ENCODE measurements around the gene NR0B1.

The NR0B1 gene, protein sequence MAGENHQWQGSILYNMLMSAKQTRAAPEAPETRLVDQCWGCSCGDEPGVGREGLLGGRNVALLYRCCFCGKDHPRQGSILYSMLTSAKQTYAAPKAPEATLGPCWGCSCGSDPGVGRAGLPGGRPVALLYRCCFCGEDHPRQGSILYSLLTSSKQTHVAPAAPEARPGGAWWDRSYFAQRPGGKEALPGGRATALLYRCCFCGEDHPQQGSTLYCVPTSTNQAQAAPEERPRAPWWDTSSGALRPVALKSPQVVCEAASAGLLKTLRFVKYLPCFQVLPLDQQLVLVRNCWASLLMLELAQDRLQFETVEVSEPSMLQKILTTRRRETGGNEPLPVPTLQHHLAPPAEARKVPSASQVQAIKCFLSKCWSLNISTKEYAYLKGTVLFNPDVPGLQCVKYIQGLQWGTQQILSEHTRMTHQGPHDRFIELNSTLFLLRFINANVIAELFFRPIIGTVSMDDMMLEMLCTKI

GRCh38 chrX:30309139-30309571, at the start of gene NR0B1:
TSS of gene NR0B1 (minus strand) at chrX:30309390. CDS start at chrX:30309363, 27 bp downstream.
- Histone ChIP-seq H3K4me3 (ENCODE audit: low read depth, low read length) (peak within 1 kb of the TSS; percentile 78), H2AFZ (ENCODE audit: low read length, unreplicated experiment) (peak within 1 kb of the TSS; percentile 81), H3K4me1 (ENCODE audit: control insufficient read depth, insufficient read depth, low read length, unreplicated experiment) (no peaks in the 10 kb centered on the region), H3K36me3 (ENCODE audit: insufficient read depth, low read length) (no peaks in the 10 kb centered on the region), H3K79me2 (ENCODE audit: control insufficient read depth, insufficient read depth, low read length, unreplicated experiment) (no peaks in the 10 kb centered on the region), H3K27me3 (ENCODE audit: insufficient read depth, low read length) (peaks cover 34% of the 10 kb centered on the region), H3K27ac (ENCODE audit: low read depth, low read length) (no peak within 1 kb of the TSS)

DNA sequence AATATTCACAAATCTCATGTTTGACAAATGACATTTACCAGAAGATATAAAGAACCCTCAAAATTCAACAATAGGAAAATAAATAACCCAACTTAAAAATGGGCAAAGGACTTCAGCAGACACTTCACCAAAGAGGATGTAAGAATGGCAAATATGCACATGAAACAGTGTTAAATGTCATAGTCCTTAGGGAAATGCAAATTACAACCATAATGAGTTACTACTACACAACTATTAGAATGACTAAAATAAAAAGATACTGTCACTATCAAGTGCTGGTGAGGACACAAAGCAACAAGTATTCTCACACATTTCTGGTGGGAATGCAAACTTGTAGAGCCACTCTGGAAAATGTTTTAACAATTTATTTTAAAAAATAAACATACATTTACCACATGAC, 40.8 kb upstream of the NR0B1 start:
- Histone ChIP-seq H3K4me1 (ENCODE audit: control insufficient read depth, insufficient read depth, low read length, unreplicated experiment) (no peaks in the 10 kb centered on the region), H3K4me3 (ENCODE audit: low read depth, low read length) (no peak overlapping the region), H3K27me3 (ENCODE audit: insufficient read depth, low read length) (no peaks in the 10 kb centered on the region), H3K79me2 (ENCODE audit: control insufficient read depth, insufficient read depth, low read length, unreplicated experiment) (no peaks in the 10 kb centered on the region), H2AFZ (ENCODE audit: low read length, unreplicated experiment) (no peak overlapping the region), H3K27ac (ENCODE audit: low read depth, low read length) (no peak overlapping the region), H3K36me3 (ENCODE audit: insufficient read depth, low read length) (no peaks in the 10 kb centered on the region)

DNA sequence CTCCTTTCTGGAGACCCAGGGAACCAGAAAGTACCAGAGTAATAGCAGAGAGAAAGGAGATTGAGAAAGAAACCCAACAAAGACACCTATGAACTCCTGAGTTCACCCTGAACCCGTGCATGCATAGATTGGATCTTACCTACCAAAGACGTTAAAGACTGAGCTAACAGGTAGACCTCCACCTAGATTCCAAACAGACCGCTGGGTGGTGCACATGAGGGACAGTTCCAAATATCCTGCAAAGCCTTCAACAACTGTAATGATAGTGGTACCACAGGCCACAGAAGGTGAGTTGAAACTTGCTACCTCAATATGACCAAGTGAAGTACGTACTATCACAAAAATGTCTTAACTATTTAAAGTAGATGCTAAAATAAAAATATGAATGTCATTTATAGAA, 34.0 kb upstream of the NR0B1 start:
- H3K79me2 ChIP-seq (ENCODE audit: control insufficient read depth, insufficient read depth, low read length, unreplicated experiment) = no peaks in the 10 kb centered on the region
- no peaks in the 10 kb centered on the region for H3K4me1 ChIP-seq (ENCODE audit: control insufficient read depth, insufficient read depth, low read length, unreplicated experiment)
- H3K36me3 ChIP-seq (ENCODE audit: insufficient read depth, low read length) = no peaks in the 10 kb centered on the region
- H3K27me3 ChIP-seq (ENCODE audit: insufficient read depth, low read length) = 0 out of 2 replicates have a peak, but pooled peaks cover 18% of the 10 kb centered on the region
- H2AFZ ChIP-seq (ENCODE audit: low read length, unreplicated experiment) = no peak overlapping the region
- no peak overlapping the region for H3K4me3 ChIP-seq (ENCODE audit: low read depth, low read length)
- H3K27ac ChIP-seq (ENCODE audit: low read depth, low read length) = no peak overlapping the region

- Histone ChIP-seq H2AFZ (ENCODE audit: low read length, unreplicated experiment) (no peak overlapping the region), H3K36me3 (ENCODE audit: insufficient read depth, low read length) (no peaks in the 10 kb centered on the region), H3K4me1 (ENCODE audit: control insufficient read depth, insufficient read depth, low read length, unreplicated experiment) (no peaks in the 10 kb centered on the region), H3K27ac (ENCODE audit: low read depth, low read length) (no peak overlapping the region), H3K79me2 (ENCODE audit: control insufficient read depth, insufficient read depth, low read length, unreplicated experiment) (no peaks in the 10 kb centered on the region), H3K4me3 (ENCODE audit: low read depth, low read length) (no peak overlapping the region), H3K27me3 (ENCODE audit: insufficient read depth, low read length) (peaks cover 21% of the 10 kb centered on the region; the same call in 1 of the 2 replicates)
These were observed 31.6 kb upstream of the NR0B1 start for GRCh38 chrX:30340753-30341152.

- no peaks in the 10 kb centered on the region for H3K36me3 ChIP-seq (ENCODE audit: insufficient read depth, low read length)
- H3K4me1 ChIP-seq (ENCODE audit: control insufficient read depth, insufficient read depth, low read length, unreplicated experiment) = no peaks in the 10 kb centered on the region
- H2AFZ ChIP-seq (ENCODE audit: low read length, unreplicated experiment) = no peak overlapping the region
- H3K79me2 ChIP-seq (ENCODE audit: control insufficient read depth, insufficient read depth, low read length, unreplicated experiment) = no peaks in the 10 kb centered on the region
- no peak overlapping the region for H3K4me3 ChIP-seq (ENCODE audit: low read depth, low read length)
- no peak overlapping the region for H3K27ac ChIP-seq (ENCODE audit: low read depth, low read length)
- H3K27me3 ChIP-seq (ENCODE audit: insufficient read depth, low read length) = 0 out of 2 replicates have a peak, but pooled peaks cover 7% of the 10 kb centered on the region
These were observed 18.6 kb upstream of the NR0B1 start for GRCh38 chrX:30327762-30328161.

GRCh38 chrX:30317308-30317707, 8.1 kb upstream of the NR0B1 start:
- Histone ChIP-seq H3K27ac (ENCODE audit: low read depth, low read length) (no peak overlapping the region), H3K27me3 (ENCODE audit: insufficient read depth, low read length) (no peaks in the 10 kb centered on the region), H3K36me3 (ENCODE audit: insufficient read depth, low read length) (no peaks in the 10 kb centered on the region)

GRCh38 chrX:30313322-30313721, 4.1 kb upstream of the NR0B1 start:
- no peak overlapping the region for H3K27ac ChIP-seq (ENCODE audit: low read depth, low read length)
- no peak overlapping the region for H3K4me3 ChIP-seq (ENCODE audit: low read depth, low read length)
- peaks cover 17% of the 10 kb centered on the region; the same call in 1 of the 2 replicates for H3K27me3 ChIP-seq (ENCODE audit: insufficient read depth, low read length)

More at GRCh38 chrX:30317308-30317707, 8.1 kb upstream of the NR0B1 start:
- Histone ChIP-seq H3K4me1 (ENCODE audit: control insufficient read depth, insufficient read depth, low read length, unreplicated experiment) (no peaks in the 10 kb centered on the region), H3K4me3 (ENCODE audit: low read depth, low read length) (no peak overlapping the region), H2AFZ (ENCODE audit: low read length, unreplicated experiment) (no peak overlapping the region), H3K79me2 (ENCODE audit: control insufficient read depth, insufficient read depth, low read length, unreplicated experiment) (no peaks in the 10 kb centered on the region)

GRCh38 chrX:30312858-30313257, 3.7 kb upstream of the NR0B1 start:
- Histone ChIP-seq H2AFZ (ENCODE audit: low read length, unreplicated experiment) (no peak overlapping the region), H3K4me1 (ENCODE audit: control insufficient read depth, insufficient read depth, low read length, unreplicated experiment) (no peaks in the 10 kb centered on the region)

More at GRCh38 chrX:30313322-30313721, 4.1 kb upstream of the NR0B1 start:
- no peaks in the 10 kb centered on the region for H3K4me1 ChIP-seq (ENCODE audit: control insufficient read depth, insufficient read depth, low read length, unreplicated experiment)
- no peaks in the 10 kb centered on the region for H3K36me3 ChIP-seq (ENCODE audit: insufficient read depth, low read length)
- H2AFZ ChIP-seq (ENCODE audit: low read length, unreplicated experiment) = no peak overlapping the region
- H3K79me2 ChIP-seq (ENCODE audit: control insufficient read depth, insufficient read depth, low read length, unreplicated experiment) = no peaks in the 10 kb centered on the region

GRCh38 chrX:30310429-30311206, 1.4 kb upstream of the NR0B1 start:
- no peaks in the 10 kb centered on the region for H3K79me2 ChIP-seq (ENCODE audit: control insufficient read depth, insufficient read depth, low read length, unreplicated experiment)
- H3K4me1 ChIP-seq (ENCODE audit: control insufficient read depth, insufficient read depth, low read length, unreplicated experiment) = no peaks in the 10 kb centered on the region
- peaks cover 34% of the 10 kb centered on the region for H3K27me3 ChIP-seq (ENCODE audit: insufficient read depth, low read length)
- no peaks in the 10 kb centered on the region for H3K36me3 ChIP-seq (ENCODE audit: insufficient read depth, low read length)
- no peak overlapping the region for H2AFZ ChIP-seq (ENCODE audit: low read length, unreplicated experiment)
- H3K27ac ChIP-seq (ENCODE audit: low read depth, low read length) = no peak overlapping the region
- no peak overlapping the region for H3K4me3 ChIP-seq (ENCODE audit: low read depth, low read length)

More at GRCh38 chrX:30312858-30313257, 3.7 kb upstream of the NR0B1 start:
- no peak overlapping the region for H3K4me3 ChIP-seq (ENCODE audit: low read depth, low read length)
- H3K27me3 ChIP-seq (ENCODE audit: insufficient read depth, low read length) = peaks cover 21% of the 10 kb centered on the region; the same call in 1 of the 2 replicates
- no peaks in the 10 kb centered on the region for H3K79me2 ChIP-seq (ENCODE audit: control insufficient read depth, insufficient read depth, low read length, unreplicated experiment)
- H3K36me3 ChIP-seq (ENCODE audit: insufficient read depth, low read length) = no peaks in the 10 kb centered on the region
- no peak overlapping the region for H3K27ac ChIP-seq (ENCODE audit: low read depth, low read length)

GRCh38 chrX:30308263-30309138, 689 bp downstream of the NR0B1 start:
- Histone ChIP-seq H3K36me3 (ENCODE audit: insufficient read depth, low read length) (no peaks in the 10 kb centered on the region), H3K79me2 (ENCODE audit: control insufficient read depth, insufficient read depth, low read length, unreplicated experiment) (no peaks in the 10 kb centered on the region), H3K27ac (ENCODE audit: low read depth, low read length) (no peak overlapping the region), H3K4me3 (ENCODE audit: low read depth, low read length) (peak overlapping the region; percentile 78), H3K27me3 (ENCODE audit: insufficient read depth, low read length) (peaks cover 34% of the 10 kb centered on the region), H3K4me1 (ENCODE audit: control insufficient read depth, insufficient read depth, low read length, unreplicated experiment) (no peaks in the 10 kb centered on the region), H2AFZ (ENCODE audit: low read length, unreplicated experiment) (peak overlapping the region; percentile 81)

Measured in ACC112 (cell line).